IPS-20b (cell line): ENCODE data around the gene HOXA4.
A peak's percentile ranks its signal among the peaks of the same experiment; 100 is the strongest.

Experiments
- H3K27ac ChIP-seq: one replicate; pipeline ENCODE4 v1.5.1; 2013; ENCODE audit warnings: low read length
- H3K27me3 ChIP-seq: 2 replicates; pipeline ENCODE4 v1.6.1; 2013; ENCODE audit warnings: mild to moderate bottlenecking, low read length, inconsistent platforms; ENCODE audit not compliant: insufficient read depth
- H3K36me3 ChIP-seq: 2 replicates; pipeline ENCODE4 v1.6.1; 2013; ENCODE audit warnings: low read depth, mild to moderate bottlenecking, inconsistent platforms, low read length, moderate library complexity; ENCODE audit not compliant: insufficient read depth
- H3K4me1 ChIP-seq: 2 replicates; pipeline ENCODE4 v1.6.1; 2013; ENCODE audit warnings: mild to moderate bottlenecking, control low read depth, inconsistent platforms, low read length, moderate library complexity; ENCODE audit not compliant: insufficient read depth
- H3K4me3 ChIP-seq: 2 replicates; pipeline ENCODE4 v1.5.1; 2013; ENCODE audit warnings: mild to moderate bottlenecking, low read length, inconsistent platforms
- H3K9ac ChIP-seq: 2 replicates; pipeline ENCODE4 v1.6.1; 2013; ENCODE audit warnings: low read depth, mild to moderate bottlenecking, inconsistent platforms, low read length, moderate library complexity
- H3K9me3 ChIP-seq: 2 replicates; pipeline ENCODE4 v1.6.1; 2013; ENCODE audit warnings: mild to moderate bottlenecking, low read depth, low read length, inconsistent platforms; ENCODE audit not compliant: insufficient read depth

HOXA4 gene

DNA sequence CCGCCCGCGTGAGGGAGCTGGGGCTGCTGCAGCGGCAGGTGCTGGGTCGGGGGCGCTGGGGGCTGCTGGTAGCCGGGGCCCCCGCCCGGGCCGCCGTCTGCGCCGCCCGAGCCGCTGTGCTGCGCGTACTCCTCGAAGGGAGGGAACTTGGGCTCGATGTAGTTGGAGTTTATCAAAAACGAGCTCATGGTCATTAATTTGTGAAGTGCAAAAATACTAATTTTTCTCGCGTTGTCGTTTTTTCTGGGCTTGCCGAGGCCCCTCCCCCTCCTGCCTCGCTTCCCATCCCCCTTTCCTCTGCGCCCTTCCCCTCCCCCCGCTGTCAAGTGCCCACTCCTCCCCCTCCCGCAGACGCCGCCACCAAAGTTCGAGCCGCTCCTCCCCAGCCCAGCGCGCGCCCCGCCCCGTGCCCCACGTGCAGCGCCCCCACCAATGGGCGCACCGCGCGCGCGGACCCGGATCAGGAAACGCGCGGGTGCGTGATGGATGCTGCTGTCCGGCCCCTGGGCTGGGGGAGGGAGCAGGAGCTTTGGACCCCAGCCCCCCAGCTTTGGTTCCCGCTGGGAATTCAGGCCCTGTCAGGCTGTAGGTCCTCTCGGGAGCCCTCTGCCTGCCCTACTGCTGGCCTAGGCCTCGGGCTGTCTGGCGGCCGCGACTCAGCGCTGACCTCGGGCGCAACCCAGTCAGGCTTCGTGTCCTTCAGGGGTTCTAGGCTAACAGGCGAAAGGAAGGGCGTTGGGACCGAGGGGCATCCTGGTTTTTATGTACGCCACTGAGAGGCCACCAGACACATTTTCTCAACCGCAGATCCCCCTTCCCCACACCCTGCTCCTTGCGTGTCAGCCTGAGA, at the start of gene HOXA4:
HOXA4 (minus strand) TSS at position 218 of the 850 bp plus-strand sequence; CDS start at position 194, 24 bp downstream.
- Histone ChIP-seq H3K36me3 (no peaks in the 10 kb centered on the region), H3K4me3 (peak within 1 kb of the TSS; percentile 57), H3K9ac (no peak within 1 kb of the TSS), H3K4me1 (no peaks in the 10 kb centered on the region), H3K27me3 (peaks cover 100% of the 10 kb centered on the region), H3K27ac (no peak within 1 kb of the TSS), H3K9me3 (peaks cover 8% of the 10 kb centered on the region; the same call in 1 of the 2 replicates)

DNA sequence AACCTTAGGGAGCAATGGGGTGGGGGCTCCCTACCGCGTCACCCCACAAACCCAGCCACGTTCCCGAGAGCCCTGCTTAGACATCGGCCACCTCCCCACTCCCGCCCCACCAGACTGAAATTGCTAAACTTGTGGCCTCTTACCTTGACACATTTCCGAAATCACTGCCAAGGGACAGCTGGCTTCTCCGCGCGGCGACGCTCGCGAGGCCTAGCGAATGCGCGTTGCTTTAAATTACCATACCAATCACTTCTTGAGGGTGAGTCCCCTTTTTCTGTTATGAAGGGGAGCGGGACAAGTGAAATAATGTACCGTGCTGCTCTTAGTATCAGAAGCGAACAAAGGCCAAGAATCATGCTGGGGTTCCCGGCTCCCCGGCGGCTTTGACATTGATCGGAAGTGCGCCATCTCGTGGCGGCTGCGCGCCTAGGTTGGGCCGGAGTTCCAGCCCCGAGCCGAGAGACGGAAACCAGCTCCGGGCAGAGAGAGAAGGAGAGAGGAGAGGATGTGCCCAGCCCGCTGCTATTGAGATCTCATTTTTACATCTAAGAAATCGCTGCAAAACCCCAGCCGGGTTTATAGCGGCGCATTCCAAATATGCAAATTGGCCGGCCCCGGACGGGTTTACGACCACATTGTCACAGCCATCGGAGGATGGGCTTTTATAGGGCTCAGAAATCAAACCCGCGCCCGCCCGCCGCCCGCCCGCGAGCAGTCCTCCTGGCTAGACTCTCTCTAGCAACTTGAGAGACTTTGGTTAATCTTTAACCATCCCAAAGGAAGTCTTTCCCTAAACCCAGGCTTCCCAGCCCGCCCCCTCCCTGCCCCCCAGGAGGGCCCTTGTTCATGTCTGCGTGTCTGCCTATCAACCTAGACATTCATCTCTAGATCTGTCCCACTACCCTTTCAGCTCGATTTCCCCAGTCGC, 49.2 kb upstream of the HOXA4 start:
- Histone ChIP-seq H3K9ac (no peak overlapping the region), H3K27ac (no peak overlapping the region), H3K9me3 (peaks cover 10% of the 10 kb centered on the region), H3K27me3 (peaks cover 100% of the 10 kb centered on the region), H3K36me3 (no peaks in the 10 kb centered on the region), H3K4me3 (no peak overlapping the region), H3K4me1 (no peaks in the 10 kb centered on the region)

DNA sequence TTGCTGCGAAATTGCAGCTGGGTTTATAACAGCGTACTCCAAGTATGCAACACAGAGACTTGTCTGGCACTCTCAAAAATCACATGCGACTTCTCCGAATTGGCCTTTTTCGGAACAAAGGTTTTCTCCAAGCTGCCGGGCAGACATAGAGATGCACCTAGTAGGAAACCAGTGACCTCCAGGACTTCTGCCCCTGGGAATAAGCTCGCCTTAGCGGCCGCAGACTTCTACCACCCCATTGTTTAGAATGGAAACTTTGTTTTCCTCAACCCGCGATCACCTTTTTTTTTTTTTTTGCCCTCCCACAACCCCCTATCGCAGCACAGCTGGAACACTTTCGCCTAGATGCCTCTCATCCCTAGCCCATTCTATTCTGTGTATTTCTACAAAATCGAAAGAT, 48.5 kb upstream of the HOXA4 start:
- H3K36me3 ChIP-seq, result no peaks in the 10 kb centered on the region
- no peaks in the 10 kb centered on the region for H3K4me1 ChIP-seq
- peaks cover 10% of the 10 kb centered on the region for H3K9me3 ChIP-seq
- H3K27ac ChIP-seq, result no peak overlapping the region
- H3K27me3 ChIP-seq, result peaks cover 100% of the 10 kb centered on the region
- no peak overlapping the region for H3K4me3 ChIP-seq
- no peak overlapping the region for H3K9ac ChIP-seq

DNA sequence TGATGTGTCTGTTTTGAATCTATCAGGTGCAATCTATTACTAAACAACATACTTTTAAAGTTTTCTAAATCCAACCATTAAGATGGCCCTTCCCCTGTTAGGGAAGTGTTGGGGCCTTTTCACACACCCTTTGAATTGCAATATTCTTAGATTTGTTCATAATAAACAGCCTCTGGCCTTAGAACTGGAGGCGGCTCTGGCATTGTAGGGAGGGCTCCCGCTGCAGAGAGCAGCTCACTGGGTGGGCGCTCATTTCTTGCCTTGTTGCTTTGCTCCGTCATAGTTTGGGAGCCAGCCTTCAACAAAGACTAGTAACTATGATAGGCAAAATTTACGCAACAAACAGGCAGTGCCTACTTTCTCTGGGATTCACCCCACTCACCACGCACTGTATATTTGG, 47.8 kb upstream of the HOXA4 start:
- H3K9ac ChIP-seq, result no peak overlapping the region
- no peaks in the 10 kb centered on the region for H3K4me1 ChIP-seq
- no peak overlapping the region for H3K27ac ChIP-seq
- no peaks in the 10 kb centered on the region for H3K36me3 ChIP-seq
- peaks cover 10% of the 10 kb centered on the region for H3K9me3 ChIP-seq
- peaks cover 100% of the 10 kb centered on the region for H3K27me3 ChIP-seq
- no peak overlapping the region for H3K4me3 ChIP-seq

DNA sequence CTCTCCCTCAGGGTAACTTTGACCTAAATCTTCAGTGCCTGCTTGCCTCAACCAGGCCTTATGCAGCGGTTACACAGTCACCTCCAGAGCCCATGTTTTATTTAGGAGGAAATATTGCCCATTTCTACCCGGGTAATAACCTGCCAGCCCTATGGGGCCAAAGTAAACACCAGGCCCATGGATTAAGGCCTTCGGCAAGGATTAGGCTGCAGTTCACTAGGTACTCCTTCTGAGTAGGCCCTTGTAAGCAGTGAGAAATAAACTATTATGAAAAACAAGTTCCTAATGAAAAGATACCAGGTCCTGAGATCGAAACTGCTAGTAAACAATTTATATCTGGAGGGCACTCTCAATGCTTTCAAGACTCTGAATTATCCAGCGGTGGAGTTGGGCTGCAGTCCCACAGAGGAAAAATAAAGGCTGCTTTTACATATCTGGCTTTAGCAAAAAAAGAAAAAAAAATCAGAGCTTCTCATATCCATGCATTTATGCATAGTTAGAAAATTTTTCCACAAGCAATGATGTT, 47.3 kb upstream of the HOXA4 start:
- no peaks in the 10 kb centered on the region for H3K36me3 ChIP-seq
- H3K27ac ChIP-seq, result no peak overlapping the region
- H3K9me3 ChIP-seq, result peaks cover 10% of the 10 kb centered on the region
- no peaks in the 10 kb centered on the region for H3K4me1 ChIP-seq
- peaks cover 100% of the 10 kb centered on the region for H3K27me3 ChIP-seq
- no peak overlapping the region for H3K4me3 ChIP-seq
- no peak overlapping the region for H3K9ac ChIP-seq

DNA sequence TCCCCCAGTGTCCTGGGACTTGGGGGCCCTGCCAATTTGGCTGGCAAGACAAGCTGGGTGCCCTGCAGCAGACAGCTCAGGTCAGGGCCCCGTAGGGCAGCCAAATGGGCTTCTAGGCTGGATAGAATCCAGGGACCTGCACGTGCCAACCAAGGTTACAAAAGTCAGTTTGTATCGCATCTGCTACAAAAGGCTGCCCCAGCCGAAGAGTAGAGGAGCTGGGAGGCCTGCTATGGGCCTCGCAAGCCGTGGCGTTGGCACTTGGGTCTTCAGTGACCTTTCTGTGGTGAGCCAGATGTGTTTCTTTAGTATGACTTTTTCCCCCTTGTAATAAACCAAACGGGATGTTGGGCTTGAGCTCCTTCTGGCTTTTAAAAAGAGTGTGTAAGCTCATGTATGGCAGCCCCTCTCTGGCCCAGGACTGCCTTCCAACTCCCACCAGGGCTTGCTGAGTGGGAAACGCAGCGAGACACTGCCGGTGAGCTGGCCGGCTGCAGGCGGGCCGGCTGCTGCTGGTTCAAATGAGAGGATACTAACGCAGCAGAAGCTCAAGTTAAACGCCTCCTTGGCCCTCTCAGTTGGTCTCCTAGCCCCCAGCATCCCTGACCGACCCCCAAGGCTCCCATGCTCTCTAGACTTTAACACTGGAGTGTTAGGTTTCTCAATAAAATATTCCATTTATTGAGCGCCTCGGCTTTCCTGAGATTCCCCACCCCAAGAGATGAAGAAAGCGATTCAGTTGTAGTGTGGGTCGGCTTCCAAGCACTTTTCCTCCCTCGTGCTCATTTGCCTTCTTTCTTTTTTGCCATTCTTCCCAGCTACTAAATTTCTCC, 46.6 kb upstream of the HOXA4 start:
- no peak overlapping the region for H3K4me3 ChIP-seq
- H3K9me3 ChIP-seq, result peaks cover 15% of the 10 kb centered on the region
- no peak overlapping the region for H3K27ac ChIP-seq
- H3K36me3 ChIP-seq, result no peaks in the 10 kb centered on the region
- peaks cover 100% of the 10 kb centered on the region for H3K27me3 ChIP-seq
- no peak overlapping the region for H3K9ac ChIP-seq
- no peaks in the 10 kb centered on the region for H3K4me1 ChIP-seq

DNA sequence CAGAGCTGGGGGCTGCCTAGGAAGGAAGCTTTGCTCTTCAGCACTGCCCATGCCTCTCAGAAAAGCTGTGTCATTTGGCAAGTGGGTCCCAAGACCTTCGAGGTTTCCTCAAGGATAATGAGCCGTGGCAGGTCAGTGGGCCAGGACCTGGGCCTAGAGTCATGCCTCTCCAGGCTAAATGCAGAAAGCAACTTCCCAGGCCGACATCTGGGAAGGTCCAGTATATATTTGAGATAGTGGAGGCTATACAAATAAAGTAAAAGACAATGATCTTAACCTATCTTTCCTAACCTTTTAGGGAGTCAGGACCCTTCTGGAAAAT, 45.9 kb upstream of the HOXA4 start:
- H3K4me3 ChIP-seq, result no peak overlapping the region
- peaks cover 100% of the 10 kb centered on the region for H3K27me3 ChIP-seq
- H3K36me3 ChIP-seq, result no peaks in the 10 kb centered on the region
- H3K4me1 ChIP-seq, result no peaks in the 10 kb centered on the region
- H3K9me3 ChIP-seq, result peaks cover 16% of the 10 kb centered on the region
- H3K27ac ChIP-seq, result no peak overlapping the region
- no peak overlapping the region for H3K9ac ChIP-seq

DNA sequence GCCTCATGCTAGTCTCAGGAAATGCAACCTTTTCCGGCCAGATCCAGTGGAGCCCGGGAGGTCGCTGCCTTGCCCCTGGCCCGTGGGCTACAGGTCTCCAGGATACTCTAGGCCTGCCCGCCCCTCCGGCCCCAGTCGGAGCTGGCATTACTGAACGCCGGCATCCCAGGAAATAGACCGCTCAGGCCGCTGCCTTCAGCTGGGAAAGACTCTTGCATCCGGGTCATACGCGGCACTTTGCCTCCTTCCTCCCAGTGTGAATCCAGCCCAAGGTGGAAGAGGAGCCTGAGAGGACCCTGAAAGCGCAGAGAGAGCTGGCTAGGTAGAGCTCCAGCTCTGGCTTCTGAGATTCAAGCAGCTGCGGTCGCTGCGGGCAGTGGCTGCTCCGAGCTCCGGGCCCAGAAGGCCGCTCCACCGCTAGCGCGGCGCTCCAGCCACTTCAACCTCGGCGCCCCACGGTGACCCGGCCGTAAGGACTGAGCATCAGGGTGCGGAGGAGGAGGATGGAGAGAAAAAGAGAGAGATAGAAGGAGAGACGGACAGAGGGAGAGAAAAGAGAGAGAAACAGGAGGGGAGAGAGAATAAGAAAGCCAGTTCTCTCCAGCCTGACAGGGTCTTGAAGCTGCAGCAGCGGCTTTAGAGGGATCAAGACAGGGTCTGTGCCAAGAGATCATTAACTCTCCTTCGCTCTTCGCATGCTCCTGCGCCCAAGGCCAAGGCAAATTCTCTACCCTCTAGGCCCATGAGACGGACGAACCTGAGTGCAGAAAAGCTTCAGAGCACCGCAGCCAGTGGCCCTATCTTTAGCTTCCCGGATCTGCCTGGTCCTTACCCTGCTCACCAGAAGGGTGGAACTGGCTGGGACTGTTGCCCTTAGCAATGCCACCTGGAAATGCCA, 45.3 kb upstream of the HOXA4 start:
- no peak overlapping the region for H3K9ac ChIP-seq
- peaks cover 100% of the 10 kb centered on the region for H3K27me3 ChIP-seq
- H3K27ac ChIP-seq, result no peak overlapping the region
- no peak overlapping the region for H3K4me3 ChIP-seq
- H3K36me3 ChIP-seq, result no peaks in the 10 kb centered on the region
- peaks cover 16% of the 10 kb centered on the region for H3K9me3 ChIP-seq
- no peaks in the 10 kb centered on the region for H3K4me1 ChIP-seq

DNA sequence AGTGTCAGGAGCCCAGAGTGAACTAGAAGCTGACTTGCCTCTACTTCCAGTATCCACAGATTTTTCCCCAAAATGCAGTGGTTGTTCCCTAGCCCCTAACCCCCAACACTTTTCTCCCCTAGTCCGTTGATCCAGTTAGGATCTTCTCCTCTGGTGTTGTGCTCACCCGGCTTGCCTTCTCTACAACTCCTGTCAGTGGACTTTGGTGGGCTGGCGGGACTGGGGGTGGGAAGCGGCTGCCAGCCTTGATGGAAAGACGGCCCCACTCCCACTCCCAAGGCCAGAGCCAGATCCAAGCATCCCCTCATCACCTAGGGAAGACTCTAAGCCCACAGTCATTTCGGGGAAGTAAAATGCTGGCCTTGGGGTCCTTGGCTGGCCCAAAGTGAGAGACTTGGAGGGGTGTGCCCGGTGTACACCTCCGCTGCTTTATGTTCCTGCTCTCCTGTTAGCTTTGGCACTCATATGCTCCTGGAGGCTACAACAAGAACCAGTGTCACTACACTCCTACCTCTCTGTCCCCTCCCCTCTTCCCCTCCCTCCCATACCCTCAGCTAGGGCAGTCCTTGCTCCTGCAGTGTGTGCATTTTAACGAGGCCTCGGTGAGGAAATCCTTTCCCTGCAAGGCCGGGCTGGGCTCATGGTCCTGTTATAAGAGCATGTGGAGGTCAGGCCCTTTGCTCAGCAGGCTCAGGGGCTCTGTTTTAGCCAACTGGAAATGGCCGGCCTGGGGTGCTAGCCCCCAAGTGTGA, 44.5 kb upstream of the HOXA4 start:
- Histone ChIP-seq H3K9me3 (peaks cover 16% of the 10 kb centered on the region), H3K27ac (no peak overlapping the region), H3K9ac (no peak overlapping the region), H3K4me1 (no peaks in the 10 kb centered on the region), H3K27me3 (peaks cover 100% of the 10 kb centered on the region), H3K4me3 (no peak overlapping the region), H3K36me3 (no peaks in the 10 kb centered on the region)
